Breast epithelium (tissue), 4 donors: ENCODE measurements around the gene SUSD6. TPM values are rescaled to one million over a fixed set of nuclear protein-coding genes. Genes with fewer than 3 reads are reported as not detected.
"Not testable (repeated sequence)": the region's sequence is repeated elsewhere in the genome, so short reads cannot be mapped to it uniquely, and the experiment has no call there.

ENCODE experiments used
- DNase-seq, 2 donors: peaks; one replicate each; pipeline ENCODE4 v3.0.0-alpha.2; 2019; ENCODE audit warnings: low spot score in 2 of 2
- H3K27ac ChIP-seq, 2 donors: fragments of 200-600 bp; sonication (generic) in 1 of 2; one replicate each; pipeline ENCODE4 v1.5.1; 2016 to 2019; ENCODE audit warnings: mild to moderate bottlenecking in 1 of 2
- H3K27me3 ChIP-seq, 2 donors: fragments of 200-600 bp; sonication (generic) in 1 of 2; one replicate each; pipeline versions ENCODE4 v1.5.1 to v1.6.0; 2017 to 2019; ENCODE audit warnings: control low read depth in 1 of 2, mild to moderate bottlenecking in 1 of 2
- H3K36me3 ChIP-seq: fragments of 200-600 bp; one replicate; pipeline ENCODE4 v1.5.1; 2019
- H3K4me1 ChIP-seq, 2 donors: fragments of 200-600 bp; sonication (generic); one replicate each; pipeline ENCODE4 v1.5.1; 2016 to 2019; ENCODE audit warnings: control low read depth in 1 of 2
- H3K4me3 ChIP-seq, 3 donors: fragments of 200-600 bp; sonication (generic); 1 replicate in 2 of 3; 2 replicates in 1 of 3; pipeline ENCODE4 v1.5.1; 2016 to 2019; ENCODE audit warnings: mild to moderate bottlenecking in 3 of 3, moderate library complexity in 2 of 3
- H3K9me3 ChIP-seq, 2 donors: fragments of 200-600 bp; sonication (generic) in 1 of 2; one replicate each; pipeline ENCODE4 v1.5.1; 2016 to 2019; ENCODE audit warnings: control low read depth in 1 of 2
- CTCF ChIP-seq, 3 donors: fragments of 450-650 bp; IDR thresholded peaks; one replicate each; pipeline ENCODE4 v1.5.1; 2016 to 2017; ENCODE audit warnings: antibody characterized with exemption in 3 of 3, mild to moderate bottlenecking in 3 of 3, moderate library complexity in 3 of 3
- POLR2A ChIP-seq: fragments of 450-650 bp; IDR thresholded peaks from one replicate; pipeline ENCODE4 v1.6.1; 2016; ENCODE audit warnings: antibody characterized with exemption, mild to moderate bottlenecking, moderate library complexity
- POLR2AphosphoS5 ChIP-seq, 3 donors: sonication (generic); formaldehyde crosslinking; IDR thresholded peaks; one replicate each; pipeline ENCODE4 v1.6.1; 2017; ENCODE audit warnings: antibody characterized with exemption in 3 of 3
- intact Hi-C: fragments of 100-400 bp; cut with DNase I; formaldehyde crosslinking; loops from one replicate; pipeline ENCODE4 v1.15.1; 2023; ENCODE audit warnings: low total_unique reads
- total RNA-seq, 3 donors: library from RNA; depleted of rRNA; stranded (reverse); fragments of >200 nt; gene quantifications; one replicate each; pipeline ENCODE4 v1.1.0, GENCODE V29; 2016

Gene SUSD6
- total RNA-seq, 3 donors from 2014 or later: 30.2 to 55.9 (median 55.7) TPM

GRCh38 chr14:69720912-69721311 lies 109.5 kb downstream of the SUSD6 start:
- no peak for DNase-seq
- Histone ChIP-seq H3K27ac (peak overlapping the region in 1 of 2 donors; percentile 77), H3K36me3 (no peaks in the 10 kb centered on the region), H3K9me3 (no peaks in the 10 kb centered on the region), H3K27me3 (no peaks in the 10 kb centered on the region), H3K4me1 (peaks cover 7 to 11% of the 10 kb centered on the region in 2 donors), H3K4me3 (no peak overlapping the region)
- intact Hi-C loops: no loop called here
- TF ChIP-seq POLR2AphosphoS5 (IDR thresholded peaks at IDR 0.05) (no peak), POLR2A (no peak), CTCF (IDR thresholded peaks at IDR 0.05) (no peak)

- Histone ChIP-seq H3K36me3 (no peaks in the 10 kb centered on the region), H3K27me3 (no peaks in the 10 kb centered on the region), H3K4me1 (no peaks in the 10 kb centered on the region), H3K27ac (peak overlapping the region; percentile 57 to 70), H3K9me3 (no peaks in the 10 kb centered on the region), H3K4me3 (peak overlapping the region; percentile 33 to 74 (median 49))
- intact Hi-C loops: loop anchor here (5.0 kb wide), 2 partner anchors 120 to 140 kb away; no protein-coding TSS in a partner anchor
- TF ChIP-seq POLR2AphosphoS5 (IDR thresholded peaks at IDR 0.05): peak in 2 of 3 donors; percentile 27 to 65
- no peak for TF ChIP-seq POLR2A
- peak; percentile 95 to 98 (median 97) for TF ChIP-seq CTCF (IDR thresholded peaks at IDR 0.05)
- DNase-seq: peak; percentile 56 to 80
These were observed 115.5 kb downstream of the SUSD6 start for GRCh38 chr14:69726761-69727511.

- no peak for DNase-seq
- TF ChIP-seq POLR2A (no peak), CTCF (IDR thresholded peaks at IDR 0.05) (no peak), POLR2AphosphoS5 (IDR thresholded peaks at IDR 0.05) (no peak)
- Histone ChIP-seq H3K36me3 (no peaks in the 10 kb centered on the region), H3K4me1 (no peaks in the 10 kb centered on the region), H3K9me3 (no peaks in the 10 kb centered on the region), H3K27me3 (no peaks in the 10 kb centered on the region), H3K27ac (peak overlapping the region in 1 of 2 donors; percentile 23), H3K4me3 (no peak overlapping the region)
- intact Hi-C loops: loop anchor here (5.0 kb wide), 2 partner anchors 121 to 141 kb away; no protein-coding TSS in a partner anchor
These were observed 116.5 kb downstream of the SUSD6 start for GRCh38 chr14:69727860-69728259.

GRCh38 chr14:69731919-69732598 lies 120.7 kb downstream of the SUSD6 start:
- H3K9me3 ChIP-seq, intact Hi-C loops, H3K4me3 ChIP-seq, H3K27me3 ChIP-seq, H3K4me1 ChIP-seq, H3K27ac ChIP-seq, H3K36me3 ChIP-seq, DNase-seq: not testable (repeated sequence)

GRCh38 chr14:69736405-69736804 lies 125.0 kb downstream of the SUSD6 start:
- H3K4me3 ChIP-seq, H3K9me3 ChIP-seq, H3K27me3 ChIP-seq, H3K27ac ChIP-seq, DNase-seq, H3K36me3 ChIP-seq, H3K4me1 ChIP-seq, intact Hi-C loops: not testable (repeated sequence)

GRCh38 chr14:69741055-69741454 lies 129.7 kb downstream of the SUSD6 start:
- no peak for DNase-seq
- H3K27ac ChIP-seq: no peak overlapping the region
- TF ChIP-seq CTCF (IDR thresholded peaks at IDR 0.05) (no peak), POLR2A (no peak), POLR2AphosphoS5 (IDR thresholded peaks at IDR 0.05) (no peak)
- no peaks in the 10 kb centered on the region for H3K36me3 ChIP-seq
- no peak overlapping the region for H3K4me3 ChIP-seq
- no peaks in the 10 kb centered on the region for H3K9me3 ChIP-seq
- H3K4me1 ChIP-seq: no peaks in the 10 kb centered on the region
- intact Hi-C loops: no loop called here
- no peaks in the 10 kb centered on the region for H3K27me3 ChIP-seq
